MM.1S (cell line): ENCODE results near the gene FAM50B.

Experiments
- DNase-seq: peaks from one replicate; pipeline ENCODE4 v3.0.0-alpha.2; 2015
- H2AFZ ChIP-seq: fragments of 300-600 bp; sonication (generic); 2 replicates; pipeline ENCODE4 v1.6.0; 2016; ENCODE audit warnings: antibody characterized with exemption, low read length
- H3F3A ChIP-seq: fragments of 300-600 bp; sonication (generic); 2 replicates; pipeline ENCODE4 v1.6.1; 2016; ENCODE audit warnings: mild to moderate bottlenecking, antibody characterized with exemption, low read length, moderate library complexity, mixed read lengths; ENCODE audit not compliant: insufficient read depth
- H3K27ac ChIP-seq: fragments of 300-600 bp; sonication (generic); 2 replicates; pipeline ENCODE4 v1.5.1; 2016; ENCODE audit warnings: mild to moderate bottlenecking, low read length
- H3K27me3 ChIP-seq: fragments of 300-600 bp; sonication (generic); replicated peaks from 2 replicates; pipeline ENCODE4 v1.6.0; 2016; ENCODE audit warnings: low read length; ENCODE audit not compliant: insufficient read depth
- H3K36me3 ChIP-seq: fragments of 300-600 bp; sonication (generic); replicated peaks from 2 replicates; pipeline ENCODE4 v1.6.1; 2016; ENCODE audit warnings: mild to moderate bottlenecking, low read length, mixed read lengths; ENCODE audit not compliant: insufficient read depth
- H3K4me1 ChIP-seq: fragments of 300-600 bp; sonication (generic); 2 replicates; pipeline ENCODE4 v1.6.1; 2016; ENCODE audit warnings: low read length, mixed read lengths
- H3K4me2 ChIP-seq: fragments of 300-600 bp; sonication (generic); 2 replicates; pipeline ENCODE4 v1.6.0; 2016; ENCODE audit warnings: low read depth, low read length
- H3K4me3 ChIP-seq: fragments of 300-600 bp; sonication (generic); 2 replicates; pipeline ENCODE4 v1.5.1; 2016; ENCODE audit warnings: low read length, mixed read lengths
- H3K79me2 ChIP-seq: fragments of 300-600 bp; sonication (generic); 2 replicates; pipeline ENCODE4 v1.6.1; 2016; ENCODE audit warnings: mixed run types, low read length, mixed read lengths
- H3K9ac ChIP-seq: fragments of 300-600 bp; sonication (generic); 2 replicates; pipeline ENCODE4 v1.6.1; 2016; ENCODE audit warnings: low read length, mixed read lengths
- H3K9me2 ChIP-seq: fragments of 300-600 bp; sonication (generic); replicated peaks from 2 replicates; pipeline ENCODE4 v1.6.1; 2016; ENCODE audit warnings: mild to moderate bottlenecking, low read length, mixed read lengths; ENCODE audit not compliant: insufficient read depth
- H3K9me3 ChIP-seq: fragments of 300-600 bp; sonication (generic); replicated peaks from 2 replicates; pipeline ENCODE4 v1.6.1; 2016; ENCODE audit warnings: mild to moderate bottlenecking, low read length, mixed read lengths; ENCODE audit not compliant: insufficient read depth
- H4K20me1 ChIP-seq: fragments of 300-600 bp; sonication (generic); 2 replicates; pipeline ENCODE4 v1.6.1; 2016; ENCODE audit warnings: mild to moderate bottlenecking, low read length, moderate library complexity, mixed read lengths; ENCODE audit not compliant: insufficient read depth
- EZH2 ChIP-seq: fragments of 300-600 bp; sonication (generic); optimal IDR thresholded peaks from 2 replicates; pipeline ENCODE3; 2017; ENCODE audit warnings: low read depth, mild to moderate bottlenecking, antibody characterized with exemption, low read length, mixed read lengths
- EZH2phosphoT487 ChIP-seq: fragments of 300-600 bp; sonication (generic); IDR thresholded peaks from 2 replicates; pipeline ENCODE4 v1.6.1; 2018; ENCODE audit warnings: antibody characterized with exemption, low read length
- TF ChIP-seq, protein P1 (sequence below): fragments of 300-600 bp; sonication (generic); IDR thresholded peaks from 2 replicates; pipeline ENCODE4 v1.5.1; 2016; ENCODE audit warnings: antibody characterized with exemption, low read length, mixed read lengths

Gene FAM50B

DNA sequence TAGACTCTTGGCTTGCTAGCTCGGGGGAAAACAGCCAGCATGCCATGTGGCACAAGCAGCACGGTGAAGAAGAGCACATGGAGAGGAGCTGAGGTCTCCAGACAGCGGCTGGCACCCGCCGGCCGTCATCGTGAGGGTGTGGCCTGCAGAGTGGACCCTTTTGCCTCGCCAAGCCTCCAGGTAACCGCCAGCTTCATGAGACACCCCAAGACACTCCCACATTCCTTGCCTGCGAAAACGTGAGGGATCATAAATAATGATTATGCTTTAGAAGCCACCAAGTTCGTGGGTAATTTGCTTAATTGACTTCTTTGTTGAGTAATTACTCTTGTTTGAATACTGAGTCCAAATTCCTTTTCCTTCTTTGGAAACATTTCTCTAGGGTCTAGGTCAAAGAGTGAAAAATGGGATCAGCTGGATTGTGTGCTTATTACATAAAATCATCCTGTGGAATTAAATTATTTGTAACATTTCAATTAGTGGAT, 23.2 kb downstream of the FAM50B start:
- H3K27ac ChIP-seq: no peak overlapping the region

DNA sequence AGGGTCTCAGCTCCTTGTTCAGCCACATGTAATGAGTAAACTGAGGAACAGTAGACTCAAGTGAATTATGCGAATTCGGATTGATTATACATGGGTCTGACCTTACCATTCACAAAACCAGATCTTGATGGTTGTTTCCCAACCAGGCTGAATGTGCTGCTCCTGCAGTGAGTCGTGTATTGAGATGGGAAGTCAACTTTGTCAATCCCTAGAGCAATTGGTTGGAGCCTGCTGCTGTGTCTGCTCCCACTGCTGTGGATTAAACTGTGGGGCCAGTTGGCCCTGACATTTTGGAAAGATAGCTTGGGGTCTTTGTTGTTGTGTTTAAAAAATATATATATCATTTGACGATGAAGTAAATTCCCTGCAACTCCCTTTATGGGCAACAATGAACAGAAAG, 23.9 kb downstream of the FAM50B start:
- no peak overlapping the region for H3K9ac ChIP-seq
- no peaks in the 10 kb centered on the region for H3K9me3 ChIP-seq
- H3K27ac ChIP-seq: no peak overlapping the region
- H2AFZ ChIP-seq: no peak overlapping the region
- H4K20me1 ChIP-seq: no peaks in the 10 kb centered on the region
- H3K4me2 ChIP-seq: no peak overlapping the region
- H3K9me2 ChIP-seq: no peaks in the 10 kb centered on the region
- no peaks in the 10 kb centered on the region for H3K27me3 ChIP-seq
- H3K4me3 ChIP-seq: no peak overlapping the region
- TF ChIP-seq EZH2phosphoT487: no peak
- no peaks in the 10 kb centered on the region for H3F3A ChIP-seq
- no peaks in the 10 kb centered on the region for H3K4me1 ChIP-seq
- no peak for DNase-seq
- no peaks in the 10 kb centered on the region for H3K36me3 ChIP-seq
- H3K79me2 ChIP-seq: no peaks in the 10 kb centered on the region

More for the DNA sequence above, 23.2 kb downstream of the FAM50B start:
- no peaks in the 10 kb centered on the region for H3K27me3 ChIP-seq
- no peak overlapping the region for H2AFZ ChIP-seq
- no peaks in the 10 kb centered on the region for H3K4me1 ChIP-seq
- no peaks in the 10 kb centered on the region for H3K79me2 ChIP-seq
- DNase-seq: no peak
- H3K4me2 ChIP-seq: no peak overlapping the region
- no peaks in the 10 kb centered on the region for H3K36me3 ChIP-seq
- H3K9me3 ChIP-seq: no peaks in the 10 kb centered on the region
- no peaks in the 10 kb centered on the region for H3K9me2 ChIP-seq
- TF ChIP-seq EZH2 (no peak), EZH2phosphoT487 (no peak)
- TF ChIP-seq, protein P1, sequence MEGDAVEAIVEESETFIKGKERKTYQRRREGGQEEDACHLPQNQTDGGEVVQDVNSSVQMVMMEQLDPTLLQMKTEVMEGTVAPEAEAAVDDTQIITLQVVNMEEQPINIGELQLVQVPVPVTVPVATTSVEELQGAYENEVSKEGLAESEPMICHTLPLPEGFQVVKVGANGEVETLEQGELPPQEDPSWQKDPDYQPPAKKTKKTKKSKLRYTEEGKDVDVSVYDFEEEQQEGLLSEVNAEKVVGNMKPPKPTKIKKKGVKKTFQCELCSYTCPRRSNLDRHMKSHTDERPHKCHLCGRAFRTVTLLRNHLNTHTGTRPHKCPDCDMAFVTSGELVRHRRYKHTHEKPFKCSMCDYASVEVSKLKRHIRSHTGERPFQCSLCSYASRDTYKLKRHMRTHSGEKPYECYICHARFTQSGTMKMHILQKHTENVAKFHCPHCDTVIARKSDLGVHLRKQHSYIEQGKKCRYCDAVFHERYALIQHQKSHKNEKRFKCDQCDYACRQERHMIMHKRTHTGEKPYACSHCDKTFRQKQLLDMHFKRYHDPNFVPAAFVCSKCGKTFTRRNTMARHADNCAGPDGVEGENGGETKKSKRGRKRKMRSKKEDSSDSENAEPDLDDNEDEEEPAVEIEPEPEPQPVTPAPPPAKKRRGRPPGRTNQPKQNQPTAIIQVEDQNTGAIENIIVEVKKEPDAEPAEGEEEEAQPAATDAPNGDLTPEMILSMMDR: no peak
- H3F3A ChIP-seq: no peaks in the 10 kb centered on the region
- no peak overlapping the region for H3K9ac ChIP-seq
- H3K4me3 ChIP-seq: no peak overlapping the region
- no peaks in the 10 kb centered on the region for H4K20me1 ChIP-seq

DNA sequence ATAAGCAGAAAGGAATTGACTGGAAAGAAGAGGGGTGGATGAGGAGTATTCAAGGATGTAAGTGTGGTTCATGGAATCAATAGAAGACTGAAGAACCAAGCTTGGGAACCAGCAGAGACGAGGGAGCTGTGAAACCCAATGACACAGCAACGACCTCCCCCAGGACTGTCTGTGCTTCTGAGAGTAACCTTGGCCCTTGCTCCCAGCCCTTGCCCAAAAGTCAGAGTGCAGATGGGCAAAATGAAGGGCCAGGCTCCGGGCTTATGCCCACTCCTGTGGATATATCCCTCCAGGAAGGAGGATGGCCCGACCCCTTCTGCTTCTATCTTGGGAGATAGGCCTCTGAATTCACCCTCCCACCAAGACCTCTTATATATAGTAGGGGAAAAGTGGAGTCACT, 24.9 kb downstream of the FAM50B start:
- TF ChIP-seq EZH2: no peak
- TF ChIP-seq, protein P1: no peak
- TF ChIP-seq EZH2phosphoT487: no peak
- Histone ChIP-seq H3K9me2 (no peaks in the 10 kb centered on the region), H3K4me2 (no peak overlapping the region), H3K4me3 (no peak overlapping the region), H3K27ac (no peak overlapping the region), H3F3A (no peaks in the 10 kb centered on the region), H3K4me1 (no peaks in the 10 kb centered on the region), H3K79me2 (no peaks in the 10 kb centered on the region), H4K20me1 (no peaks in the 10 kb centered on the region), H3K9me3 (no peaks in the 10 kb centered on the region), H2AFZ (no peak overlapping the region), H3K36me3 (no peaks in the 10 kb centered on the region), H3K9ac (no peak overlapping the region), H3K27me3 (no peaks in the 10 kb centered on the region)
- DNase-seq: no peak

DNA sequence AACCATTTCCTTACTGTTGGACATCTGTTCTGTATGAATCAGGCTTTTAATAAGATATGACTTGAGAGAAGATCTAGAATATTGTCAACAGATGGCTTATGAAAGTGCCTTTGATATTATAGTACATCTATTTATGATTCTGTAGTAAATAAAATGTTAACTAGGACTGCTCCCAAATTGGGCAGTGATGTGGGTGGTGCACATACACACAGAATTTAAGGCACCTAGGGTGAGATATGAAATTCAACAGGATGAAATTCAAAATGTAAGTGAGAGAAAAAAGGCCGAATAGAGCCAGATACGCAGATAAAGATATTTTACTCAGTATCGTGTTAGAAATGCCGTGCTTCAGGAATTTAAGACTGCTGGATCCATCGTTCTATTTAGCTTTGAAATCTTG, 26.3 kb downstream of the FAM50B start:
- Histone ChIP-seq H3K79me2 (no peaks in the 10 kb centered on the region), H3K9ac (no peak overlapping the region), H3K4me2 (no peak overlapping the region), H4K20me1 (no peaks in the 10 kb centered on the region), H3K4me1 (no peaks in the 10 kb centered on the region), H3K4me3 (no peak overlapping the region), H3K36me3 (no peaks in the 10 kb centered on the region), H2AFZ (no peak overlapping the region), H3K9me2 (no peaks in the 10 kb centered on the region), H3K27me3 (no peaks in the 10 kb centered on the region), H3K9me3 (no peaks in the 10 kb centered on the region), H3F3A (no peaks in the 10 kb centered on the region), H3K27ac (no peak overlapping the region)
- no peak for DNase-seq
- TF ChIP-seq EZH2: no peak
- no peak for TF ChIP-seq EZH2phosphoT487
- TF ChIP-seq, protein P1: no peak
